MCF 10A (cell line): ENCODE measurements around the gene SRSF3. TPM values are rescaled to one million over a fixed set of nuclear protein-coding genes. Genes with fewer than 3 reads are reported as not detected.
A peak's percentile ranks its signal among the peaks of the same experiment; 100 is the strongest.
"Not testable (repeated sequence)": the region's sequence is repeated elsewhere in the genome, so short reads cannot be mapped to it uniquely, and the experiment has no call there.

Source experiments
- BruUV-seq: library from RNA; stranded (reverse); fragments of 400-500 nt; replicated peaks from 2 replicates; lab custom pipeline; 2021; lab: Mats Ljungman, UMichigan
- CTCF ChIA-PET: fragments of 300-600 bp; sonication (Branson Sonifier 250); formaldehyde crosslinking; extraction: SDS; loops from one replicate; lab custom pipeline; 2021; ENCODE audit warnings: antibody characterized with exemption, inconsistent platforms; lab: Yijun Ruan, JAX
- POLR2A ChIA-PET: fragments of 300-600, 350-650 bp; sonication (Branson Sonifier 250); formaldehyde crosslinking; extraction: SDS; loops from one replicate; lab custom pipeline; 2020; ENCODE audit warnings: antibody characterized with exemption, inconsistent platforms; lab: Yijun Ruan, JAX
- DNase-seq: peaks from one replicate; pipeline ENCODE4 v3.0.0-alpha.2; 2018; ENCODE audit not compliant: unreplicated experiment
- H3K27ac Mint-ChIP-seq: one replicate; pipeline ENCODE4 v1.8.0; 2022; ENCODE audit warnings: mild to moderate bottlenecking, low read depth, mixed read lengths; ENCODE audit not compliant: unreplicated experiment
- H3K27me3 Mint-ChIP-seq: one replicate; pipeline ENCODE4 v1.8.0; 2022; ENCODE audit warnings: mixed read lengths; ENCODE audit not compliant: insufficient read depth, unreplicated experiment
- H3K36me3 Mint-ChIP-seq: one replicate; pipeline ENCODE4 v1.8.0; 2022; ENCODE audit warnings: mild to moderate bottlenecking, moderate library complexity, mixed read lengths; ENCODE audit not compliant: insufficient read depth, unreplicated experiment
- H3K4me1 Mint-ChIP-seq: one replicate; pipeline ENCODE4 v1.8.0; 2022; ENCODE audit warnings: mixed read lengths; ENCODE audit not compliant: insufficient read depth, unreplicated experiment
- H3K4me3 Mint-ChIP-seq: one replicate; pipeline ENCODE4 v1.8.0; 2022; ENCODE audit warnings: mild to moderate bottlenecking, moderate library complexity, mixed read lengths; ENCODE audit not compliant: unreplicated experiment
- H3K9me3 Mint-ChIP-seq: one replicate; pipeline ENCODE4 v1.8.0; 2022; ENCODE audit warnings: mixed read lengths; ENCODE audit not compliant: unreplicated experiment
- CTCF ChIP-seq: fragments of 200-600 bp; IDR thresholded peaks from one replicate; pipeline ENCODE4 v1.8.0; 2022; ENCODE audit warnings: antibody characterized with exemption, mild to moderate bottlenecking; ENCODE audit not compliant: unreplicated experiment
- intact Hi-C: fragments of 100-400 bp; cut with micrococcal nuclease; formaldehyde crosslinking; loops from 2 replicates; pipeline ENCODE4 v1.14.1; 2022
- total RNA-seq: library from RNA; stranded (reverse); gene quantifications from 2 replicates; pipeline ENCODE4 v1.2.3, GENCODE V29; 2022

The SRSF3 gene
- total RNA-seq, 1 experiment from 2014 or later = 364 TPM

GRCh38 chr6:36570264-36570663, 23.9 kb upstream of the SRSF3 start:
- intact Hi-C loops = no loop called here
- Mint-ChIP-seq H3K4me3 (no peak overlapping the region), H3K27ac (no peak overlapping the region), H3K27me3 (no peaks in the 10 kb centered on the region), H3K4me1 (no peaks in the 10 kb centered on the region), H3K9me3 (no peaks in the 10 kb centered on the region), H3K36me3 (no peaks in the 10 kb centered on the region)
- POLR2A ChIA-PET = interaction anchor here (0.7 kb wide), 1 partner anchor 15 kb away, joined by 3 read pairs; no protein-coding TSS in a partner anchor
- CTCF ChIA-PET = no interaction called here
- no peak for TF ChIP-seq CTCF
- no peak for DNase-seq
- BruUV-seq = no TSS peak

GRCh38 chr6:36571122-36572043, 22.8 kb upstream of the SRSF3 start:
- no peaks in the 10 kb centered on the region for H3K27me3 Mint-ChIP-seq
- intact Hi-C loops = no loop called here
- BruUV-seq = no TSS peak
- DNase-seq = no peak
- no peak for TF ChIP-seq CTCF
- H3K36me3 Mint-ChIP-seq = no peaks in the 10 kb centered on the region
- no peaks in the 10 kb centered on the region for H3K9me3 Mint-ChIP-seq
- CTCF ChIA-PET = no interaction called here
- H3K4me1 Mint-ChIP-seq = no peaks in the 10 kb centered on the region
- POLR2A ChIA-PET = no interaction called here
- H3K4me3 Mint-ChIP-seq = no peak overlapping the region
- H3K27ac Mint-ChIP-seq = no peak overlapping the region

GRCh38 chr6:36572353-36573311, 21.5 kb upstream of the SRSF3 start:
- H3K4me3 Mint-ChIP-seq, H3K36me3 Mint-ChIP-seq, intact Hi-C loops, H3K27ac Mint-ChIP-seq, H3K27me3 Mint-ChIP-seq, H3K4me1 Mint-ChIP-seq, POLR2A ChIA-PET, BruUV-seq, H3K9me3 Mint-ChIP-seq: not testable (repeated sequence)
- CTCF ChIA-PET = interaction anchor here (0.6 kb wide), 1 partner anchor 101 kb away, joined by 5 read pairs; no protein-coding TSS in a partner anchor
- DNase-seq = peak; percentile 18

GRCh38 chr6:36574679-36575078, 19.5 kb upstream of the SRSF3 start:
- intact Hi-C loops = no loop called here

More at GRCh38 chr6:36574679-36575078, 19.5 kb upstream of the SRSF3 start:
- no peak overlapping the region for H3K4me3 Mint-ChIP-seq
- ChIA-PET POLR2A (interaction anchor here (0.9 to 6.4 kb wide), 3 partner anchors 9 to 28 kb away, joined by 3 to 72 read pairs (median 59); partner anchors contain the start of genes SRSF3 and STK38), CTCF (interaction anchor here (0.6 kb wide), 1 partner anchor 40 kb away, joined by 4 read pairs; no protein-coding TSS in a partner anchor)
- H3K4me1 Mint-ChIP-seq = peaks cover 20% of the 10 kb centered on the region
- no TSS peak for BruUV-seq
- H3K9me3 Mint-ChIP-seq = no peaks in the 10 kb centered on the region
- no peak overlapping the region for H3K27ac Mint-ChIP-seq
- no peaks in the 10 kb centered on the region for H3K36me3 Mint-ChIP-seq
- H3K27me3 Mint-ChIP-seq = no peaks in the 10 kb centered on the region
- TF ChIP-seq CTCF = no peak
- DNase-seq = no peak
